Lung (tissue), 12 donors: Measurements from ENCODE around the gene RCOR1. TPM values are rescaled to one million over a fixed set of nuclear protein-coding genes. Genes with fewer than 3 reads are reported as not detected.

Source experiments
- ATAC-seq: fragments of 200-7000 bp; cut with Tn5 transposase; one replicate; pipeline ENCODE4 v1.9.1; 2020; ENCODE audit warnings: moderate number of reproducible peaks; ENCODE audit not compliant: insufficient read depth, low FRiP score
- DNase-seq, 3 donors: peaks; one replicate each; pipeline ENCODE4 v3.0.0-alpha.2; 2013 to 2017
- H3K27ac ChIP-seq, 2 donors: one replicate each; pipeline ENCODE4 v1.5.1; 2013; ENCODE audit warnings: mild to moderate bottlenecking in 2 of 2, moderate library complexity in 2 of 2, control low read depth in 1 of 2, inconsistent platforms in 1 of 2, low read depth in 1 of 2, low read length in 1 of 2
- H3K27me3 ChIP-seq, 3 donors: one replicate each; pipeline ENCODE4 v1.5.1; 2013; ENCODE audit warnings: low read length in 2 of 3; ENCODE audit not compliant: control insufficient read depth in 3 of 3, insufficient read depth in 3 of 3
- H3K36me3 ChIP-seq, 4 donors: one replicate each; pipeline ENCODE4 v1.5.1; 2013; ENCODE audit warnings: low read length in 4 of 4, mild to moderate bottlenecking in 1 of 4, moderate library complexity in 1 of 4; ENCODE audit not compliant: control insufficient read depth in 4 of 4, insufficient read depth in 4 of 4
- H3K4me1 ChIP-seq, 5 donors: one replicate each; pipeline ENCODE4 v1.5.1; 2013; ENCODE audit warnings: low read length in 5 of 5, mild to moderate bottlenecking in 2 of 5, moderate library complexity in 1 of 5; ENCODE audit not compliant: control insufficient read depth in 5 of 5, insufficient read depth in 5 of 5
- H3K4me3 ChIP-seq: one replicate; pipeline ENCODE4 v1.5.1; 2013; ENCODE audit warnings: mild to moderate bottlenecking, control low read depth, moderate library complexity
- H3K9ac ChIP-seq, 2 donors: one replicate each; pipeline ENCODE4 v1.5.1; 2013; ENCODE audit warnings: low read length in 2 of 2, control low read depth in 1 of 2; ENCODE audit not compliant: insufficient read depth in 1 of 2
- H3K9me3 ChIP-seq, 4 donors: one replicate each; pipeline ENCODE4 v1.5.1; 2013; ENCODE audit warnings: low read length in 3 of 4, mild to moderate bottlenecking in 1 of 4, moderate library complexity in 1 of 4; ENCODE audit not compliant: control insufficient read depth in 4 of 4, insufficient read depth in 3 of 4
- WGBS, 2 donors: extraction: QIAGEN DNeasy Blood & Tissue Kit; methylation state at CpG; one replicate each; pipeline ENCODE4 v1.1.7; 2013; 5-methylcytosine and 5-hydroxymethylcytosine counted together
- polyA plus RNA-seq, 2 donors: library from polyadenylated mRNA; stranded (reverse); fragments of 200-250 nt; gene quantifications; one replicate each; pipeline ENCODE4 v1.2.1, GENCODE V29; 2013
- total RNA-seq, 2 donors: library from RNA; depleted of rRNA in 1 of 2; stranded (reverse); fragments of >200 nt in 1 of 2; gene quantifications; one replicate each; pipeline ENCODE4 v1.2.1, GENCODE V29; 2014 to 2021
- TF ChIP-seq, protein P1 (sequence below): IDR thresholded peaks from 2 replicates; pipeline ENCODE4 v1.5.1; 2012; ENCODE audit warnings: mild to moderate bottlenecking; ENCODE audit errors: control extremely low read depth, extremely low read depth
- donor health status: control.
- donor health status: control.
- donor health status: Bipolar disorder and iron deficiency.
- donor health status: healthy.
- donor health status: DM: yes; HTN: yes; CAD: no.

The RCOR1 gene
- total and polyA plus RNA-seq, 4 donors, result 7.9 to 63.9 (median 22.4) TPM

GRCh38 chr14:102604183-102604582, 11.7 kb downstream of the RCOR1 start:
- H3K9ac ChIP-seq, result no peak overlapping the region
- 77 to 85% methylated on average over 2 of the region's 2 CpGs for WGBS, 2 donors
- no peak overlapping the region for H3K4me3 ChIP-seq
- no peaks in the 10 kb centered on the region for H3K36me3 ChIP-seq
- H3K4me1 ChIP-seq, result peaks cover 0 to 24% (median 12%) of the 10 kb centered on the region in 5 donors
- DNase-seq (no peak), ATAC-seq (no peak)
- H3K27ac ChIP-seq, result no peak overlapping the region
- H3K27me3 ChIP-seq, result no peaks in the 10 kb centered on the region
- no peaks in the 10 kb centered on the region for H3K9me3 ChIP-seq
- TF ChIP-seq, protein P1, sequence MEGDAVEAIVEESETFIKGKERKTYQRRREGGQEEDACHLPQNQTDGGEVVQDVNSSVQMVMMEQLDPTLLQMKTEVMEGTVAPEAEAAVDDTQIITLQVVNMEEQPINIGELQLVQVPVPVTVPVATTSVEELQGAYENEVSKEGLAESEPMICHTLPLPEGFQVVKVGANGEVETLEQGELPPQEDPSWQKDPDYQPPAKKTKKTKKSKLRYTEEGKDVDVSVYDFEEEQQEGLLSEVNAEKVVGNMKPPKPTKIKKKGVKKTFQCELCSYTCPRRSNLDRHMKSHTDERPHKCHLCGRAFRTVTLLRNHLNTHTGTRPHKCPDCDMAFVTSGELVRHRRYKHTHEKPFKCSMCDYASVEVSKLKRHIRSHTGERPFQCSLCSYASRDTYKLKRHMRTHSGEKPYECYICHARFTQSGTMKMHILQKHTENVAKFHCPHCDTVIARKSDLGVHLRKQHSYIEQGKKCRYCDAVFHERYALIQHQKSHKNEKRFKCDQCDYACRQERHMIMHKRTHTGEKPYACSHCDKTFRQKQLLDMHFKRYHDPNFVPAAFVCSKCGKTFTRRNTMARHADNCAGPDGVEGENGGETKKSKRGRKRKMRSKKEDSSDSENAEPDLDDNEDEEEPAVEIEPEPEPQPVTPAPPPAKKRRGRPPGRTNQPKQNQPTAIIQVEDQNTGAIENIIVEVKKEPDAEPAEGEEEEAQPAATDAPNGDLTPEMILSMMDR, result no peak

DNA sequence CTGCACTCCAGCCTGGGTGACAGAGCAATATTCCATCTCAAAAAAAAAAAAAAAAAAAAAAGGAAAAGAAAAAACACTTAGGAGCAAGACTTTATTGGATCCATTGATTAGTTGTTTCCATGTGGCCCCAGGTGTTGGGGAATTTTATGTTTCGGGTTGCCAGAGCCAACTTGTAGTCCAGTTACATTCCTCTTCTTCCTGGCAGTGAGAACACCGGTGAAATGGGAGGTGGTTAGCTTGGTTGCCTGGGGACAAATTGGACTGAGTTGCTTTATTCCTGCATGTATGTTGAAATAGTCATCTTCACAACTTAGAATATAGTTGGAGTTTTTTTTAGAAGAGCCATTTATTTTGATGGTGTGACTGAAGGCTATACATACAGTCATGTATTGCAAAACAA, 12.6 kb downstream of the RCOR1 start:
- H3K9ac ChIP-seq, result no peak overlapping the region
- H3K36me3 ChIP-seq, result peaks cover 0 to 4% (median 0%) of the 10 kb centered on the region in 4 donors
- TF ChIP-seq, protein P1, result no peak
- H3K4me1 ChIP-seq, result peaks cover 0 to 24% (median 12%) of the 10 kb centered on the region in 5 donors
- H3K27ac ChIP-seq, result no peak overlapping the region
- DNase-seq, result peak in 1 of 3 donors; percentile 36
- WGBS, 2 donors, result 41 to 43% methylated on average over 2 of the region's 2 CpGs
- ATAC-seq, result no peak
- H3K9me3 ChIP-seq, result no peaks in the 10 kb centered on the region
- H3K4me3 ChIP-seq, result no peak overlapping the region
- no peaks in the 10 kb centered on the region for H3K27me3 ChIP-seq

DNA sequence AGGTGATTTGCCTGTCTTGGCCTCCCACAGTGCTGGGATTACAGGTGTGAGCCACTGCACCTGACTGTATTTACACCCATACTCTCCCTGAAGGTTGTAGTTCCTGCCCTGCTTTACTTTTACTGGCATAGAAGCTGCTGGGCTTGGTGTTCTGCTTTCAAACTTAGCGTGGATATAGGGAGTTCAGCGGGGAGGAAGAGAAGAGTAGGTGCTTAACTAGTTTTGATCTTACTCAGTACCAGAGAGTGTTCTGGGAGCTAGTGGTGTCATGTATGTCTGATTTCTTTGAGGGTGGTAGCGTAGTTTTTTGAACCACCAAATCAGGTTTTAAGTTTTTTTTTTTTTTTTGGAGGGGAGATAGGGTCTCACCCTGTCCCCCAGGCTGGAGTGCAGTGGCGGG, 13.8 kb downstream of the RCOR1 start:
- 89 to 90% methylated on average over 4 of the region's 4 CpGs for WGBS, 2 donors
- TF ChIP-seq, protein P1, result no peak
- no peak for ATAC-seq

DNA sequence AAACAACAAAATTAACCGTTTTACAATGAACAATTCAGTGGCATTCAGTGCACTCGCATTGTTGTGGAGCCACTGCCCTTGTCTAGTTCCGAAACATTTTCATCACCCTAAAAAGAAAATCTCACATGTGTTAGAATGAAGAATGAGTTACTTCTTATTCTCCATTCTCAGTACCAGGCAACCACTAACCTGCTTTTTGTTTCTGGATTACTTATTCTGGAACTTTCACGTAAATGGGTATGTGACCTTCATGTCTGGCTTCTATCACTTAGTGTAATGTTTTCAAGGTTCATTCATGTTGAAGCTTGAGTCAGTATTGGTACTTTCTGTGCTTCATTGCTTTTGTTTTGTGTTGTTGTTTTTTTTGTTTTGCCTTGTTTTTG, 15.6 kb downstream of the RCOR1 start:
- H3K27me3 ChIP-seq, result no peaks in the 10 kb centered on the region
- H3K9me3 ChIP-seq, result no peaks in the 10 kb centered on the region
- peaks cover 0 to 21% (median 8%) of the 10 kb centered on the region in 5 donors for H3K4me1 ChIP-seq
- no peak for ATAC-seq
- TF ChIP-seq, protein P1, result no peak
- WGBS, 2 donors, result 89 to 90% methylated on average over 4 of the region's 4 CpGs
- no peak for DNase-seq
- H3K4me3 ChIP-seq, result no peak overlapping the region
- H3K9ac ChIP-seq, result no peak overlapping the region
- H3K36me3 ChIP-seq, result peaks cover 0 to 4% (median 0%) of the 10 kb centered on the region in 4 donors
- no peak overlapping the region for H3K27ac ChIP-seq

More for the DNA sequence above, 13.8 kb downstream of the RCOR1 start:
- H3K36me3 ChIP-seq, result peaks cover 0 to 4% (median 0%) of the 10 kb centered on the region in 4 donors
- no peaks in the 10 kb centered on the region for H3K9me3 ChIP-seq
- DNase-seq, result no peak
- H3K4me1 ChIP-seq, result peaks cover 0 to 24% (median 12%) of the 10 kb centered on the region in 5 donors
- no peak overlapping the region for H3K9ac ChIP-seq
- no peak overlapping the region for H3K27ac ChIP-seq
- no peak overlapping the region for H3K4me3 ChIP-seq
- H3K27me3 ChIP-seq, result no peaks in the 10 kb centered on the region
